Hepatocyte (in vitro differentiated cells): Measurements from ENCODE around the gene CARS1.

Experiments
- EZH2 ChIP-seq: fragments of 200-600 bp; sonication (generic); IDR thresholded peaks from 2 replicates; pipeline ENCODE4 v1.6.1; 2016; ENCODE audit warnings: antibody characterized with exemption, mild to moderate bottlenecking, borderline replicate concordance
- TF ChIP-seq, protein P1 (sequence below): fragments of 200-600 bp; sonication (generic); IDR thresholded peaks from 2 replicates; pipeline ENCODE4 v1.5.1; 2016; ENCODE audit warnings: antibody characterized with exemption, mild to moderate bottlenecking; ENCODE audit not compliant: poor library complexity

DNA sequence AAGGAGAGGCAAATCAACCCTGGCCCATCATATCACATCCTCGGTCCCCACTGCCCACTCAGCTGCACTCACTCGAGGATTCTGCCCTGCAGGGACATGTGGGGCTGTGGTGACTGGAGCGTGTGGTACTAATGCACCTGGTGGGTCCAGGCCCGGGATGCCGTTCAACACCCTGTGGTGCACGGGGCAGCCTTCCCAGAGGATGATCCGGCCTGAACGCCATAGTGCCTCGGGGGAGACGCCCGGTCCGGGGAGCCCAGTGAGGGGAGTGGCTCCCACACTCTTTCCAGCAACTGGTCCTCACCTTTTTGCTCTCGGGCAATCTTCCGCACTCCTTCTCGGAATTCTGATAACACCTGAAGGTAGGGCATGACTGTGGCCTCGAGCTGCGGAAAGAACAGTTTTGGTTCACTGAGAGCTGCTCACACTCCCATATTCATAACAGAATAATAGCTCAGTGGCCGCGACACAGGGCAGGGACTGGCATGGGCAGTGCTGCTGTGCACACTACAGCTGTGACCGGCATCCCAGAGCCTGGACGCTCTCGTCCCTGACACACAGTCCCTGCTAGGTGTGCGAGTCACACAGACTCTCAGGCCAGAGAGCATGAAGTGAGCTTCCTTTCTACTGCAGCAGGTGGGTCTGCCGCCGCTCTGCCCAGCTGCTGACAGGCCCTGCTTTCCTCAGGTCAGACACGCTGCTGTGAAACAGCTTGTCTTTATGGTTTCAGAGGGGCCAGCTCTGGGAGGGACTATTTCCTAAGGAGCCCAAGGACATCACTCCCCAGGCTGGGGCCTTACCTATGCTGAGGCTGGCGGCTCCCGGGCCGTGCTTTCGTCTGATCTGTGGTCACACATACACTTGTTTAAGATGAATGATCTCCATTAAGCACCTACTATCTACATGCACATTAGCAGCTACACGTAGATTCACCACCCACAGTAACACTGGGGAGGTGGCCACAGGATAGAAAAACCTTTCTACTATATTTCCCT is 45.0 kb downstream of the CARS1 start:
- TF ChIP-seq, protein P1, sequence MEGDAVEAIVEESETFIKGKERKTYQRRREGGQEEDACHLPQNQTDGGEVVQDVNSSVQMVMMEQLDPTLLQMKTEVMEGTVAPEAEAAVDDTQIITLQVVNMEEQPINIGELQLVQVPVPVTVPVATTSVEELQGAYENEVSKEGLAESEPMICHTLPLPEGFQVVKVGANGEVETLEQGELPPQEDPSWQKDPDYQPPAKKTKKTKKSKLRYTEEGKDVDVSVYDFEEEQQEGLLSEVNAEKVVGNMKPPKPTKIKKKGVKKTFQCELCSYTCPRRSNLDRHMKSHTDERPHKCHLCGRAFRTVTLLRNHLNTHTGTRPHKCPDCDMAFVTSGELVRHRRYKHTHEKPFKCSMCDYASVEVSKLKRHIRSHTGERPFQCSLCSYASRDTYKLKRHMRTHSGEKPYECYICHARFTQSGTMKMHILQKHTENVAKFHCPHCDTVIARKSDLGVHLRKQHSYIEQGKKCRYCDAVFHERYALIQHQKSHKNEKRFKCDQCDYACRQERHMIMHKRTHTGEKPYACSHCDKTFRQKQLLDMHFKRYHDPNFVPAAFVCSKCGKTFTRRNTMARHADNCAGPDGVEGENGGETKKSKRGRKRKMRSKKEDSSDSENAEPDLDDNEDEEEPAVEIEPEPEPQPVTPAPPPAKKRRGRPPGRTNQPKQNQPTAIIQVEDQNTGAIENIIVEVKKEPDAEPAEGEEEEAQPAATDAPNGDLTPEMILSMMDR: no peak
- TF ChIP-seq EZH2: no peak
